ENCODE measurements around the gene SSNA1.

The SSNA1 gene

DNA sequence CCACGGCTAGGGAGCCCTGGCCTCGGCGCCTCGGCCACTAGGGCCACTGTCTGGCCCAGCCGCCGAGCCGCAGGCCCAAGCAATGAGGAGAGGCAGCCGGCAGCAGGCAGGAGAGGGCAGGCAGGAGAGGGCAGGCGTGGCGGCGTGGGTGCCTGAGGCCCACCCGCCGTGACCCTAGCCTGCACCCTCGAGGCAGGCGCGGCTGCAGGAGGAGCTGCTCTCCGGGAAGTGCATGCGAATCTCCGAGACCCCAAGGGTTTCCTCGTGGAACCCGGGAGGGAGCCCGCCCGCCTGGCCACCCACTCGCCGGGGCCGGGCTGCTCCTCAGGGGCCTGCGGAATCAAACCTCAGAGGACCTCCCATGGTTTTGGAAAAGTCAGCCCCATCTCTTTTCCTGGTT, 40.2 kb upstream of the SSNA1 start:
- POLR2A ChIA-PET (ENCODE audit: low non-redundant PET) = no interaction called here
- CTCF ChIA-PET = no interaction called here
- TF ChIP-seq CTCF (conservative IDR thresholded peaks at IDR 0.05; ENCODE audit: low read depth) = no peak
- no peak overlapping the region for H3K27ac ChIP-seq
- no peak for DNase-seq (ENCODE audit: low spot score)

- no peak for TF ChIP-seq CTCF (conservative IDR thresholded peaks at IDR 0.05; ENCODE audit: low read depth)
- POLR2A ChIA-PET (ENCODE audit: low non-redundant PET) = no interaction called here
- DNase-seq (ENCODE audit: low spot score) = no peak
- CTCF ChIA-PET = no interaction called here
- peak overlapping the region; percentile 75; the same call in 1 of the 2 replicates for H3K27ac ChIP-seq
Measured at GRCh38 chr9:137148661-137149060, 39.8 kb upstream of the SSNA1 start.

DNA sequence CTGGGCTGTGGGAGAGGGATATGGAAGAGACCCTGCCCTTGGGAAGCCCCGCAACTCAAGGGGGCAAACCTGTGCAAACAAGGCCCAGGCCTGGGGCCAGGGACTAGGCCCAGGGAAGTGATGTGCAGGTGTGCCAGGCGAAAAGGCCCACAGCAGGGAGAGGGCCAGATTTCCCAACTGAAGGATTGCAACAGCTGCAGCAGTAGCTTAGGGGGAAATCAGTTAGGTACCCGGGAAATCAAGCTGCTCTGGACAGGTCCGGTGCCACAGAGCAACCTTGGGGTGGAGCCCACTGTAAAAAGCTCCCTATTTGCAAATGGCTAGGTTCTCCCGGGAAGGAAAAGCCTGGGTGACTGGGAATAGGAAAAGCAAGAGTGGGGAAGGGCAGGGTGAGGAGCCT, 39.1 kb upstream of the SSNA1 start:
- POLR2A ChIA-PET (ENCODE audit: low non-redundant PET) = no interaction called here
- CTCF ChIA-PET = no interaction called here
- peak overlapping the region; percentile 75 for H3K27ac ChIP-seq
- DNase-seq (ENCODE audit: low spot score) = no peak
- TF ChIP-seq CTCF (conservative IDR thresholded peaks at IDR 0.05; ENCODE audit: low read depth) = no peak

GRCh38 chr9:137149942-137150616, 38.4 kb upstream of the SSNA1 start:
- peak overlapping the region; percentile 75 for H3K27ac ChIP-seq
- ChIA-PET POLR2A (ENCODE audit: low non-redundant PET) (interaction anchor here (0.7 to 1.5 kb wide), 2 partner anchors 21 to 63 kb away, joined by 3 to 4 read pairs; no protein-coding TSS in a partner anchor), CTCF (interaction anchor here (0.7 to 1.0 kb wide), 2 partner anchors 121 to 439 kb away, joined by 3 read pairs; partner anchors contain the start of gene ABCA2)
- DNase-seq (ENCODE audit: low spot score) = peak; percentile 92
- no peak for TF ChIP-seq CTCF (conservative IDR thresholded peaks at IDR 0.05; ENCODE audit: low read depth)

GRCh38 chr9:137150617-137151457, 37.6 kb upstream of the SSNA1 start:
- TF ChIP-seq CTCF (conservative IDR thresholded peaks at IDR 0.05; ENCODE audit: low read depth) = no peak
- DNase-seq (ENCODE audit: low spot score) = peak; percentile 92
- ChIA-PET POLR2A (ENCODE audit: low non-redundant PET) (interaction anchor here (0.7 to 1.5 kb wide), 2 partner anchors 21 to 63 kb away, joined by 3 to 4 read pairs; no protein-coding TSS in a partner anchor), CTCF (interaction anchor here (0.6 to 1.0 kb wide), 4 partner anchors 18 to 145 kb away, joined by 3 to 4 read pairs (median 3); partner anchors contain the start of gene ABCA2)
- H3K27ac ChIP-seq = peak overlapping the region; percentile 75

GRCh38 chr9:137152844-137153405, 35.6 kb upstream of the SSNA1 start:
- TF ChIP-seq CTCF (conservative IDR thresholded peaks at IDR 0.05; ENCODE audit: low read depth) = no peak
- H3K27ac ChIP-seq = no peak overlapping the region
- CTCF ChIA-PET = no interaction called here
- POLR2A ChIA-PET (ENCODE audit: low non-redundant PET) = no interaction called here
- DNase-seq (ENCODE audit: low spot score) = no peak
